NCI-H2196 treated with DMSO at 0.1 percent for 48 hours (cell line): Measurements from ENCODE around the gene KLK10.

Experiments used
- DNase-seq: peaks from one replicate; lab custom pipeline; 2025; ENCODE audit not compliant: unreplicated experiment; lab: John Stamatoyannopoulos, UW

Gene KLK10

GRCh38 chr19:51019544-51019925 is at the start of gene KLK10:
Gene KLK10, minus strand, starts transcription at chr19:51019709. Its CDS starts 579 bp downstream, at chr19:51019130.
- no peak for DNase-seq

- DNase-seq, result no peak
Measured at GRCh38 chr19:51066393-51067186, 47.1 kb upstream of the KLK10 start.

DNA sequence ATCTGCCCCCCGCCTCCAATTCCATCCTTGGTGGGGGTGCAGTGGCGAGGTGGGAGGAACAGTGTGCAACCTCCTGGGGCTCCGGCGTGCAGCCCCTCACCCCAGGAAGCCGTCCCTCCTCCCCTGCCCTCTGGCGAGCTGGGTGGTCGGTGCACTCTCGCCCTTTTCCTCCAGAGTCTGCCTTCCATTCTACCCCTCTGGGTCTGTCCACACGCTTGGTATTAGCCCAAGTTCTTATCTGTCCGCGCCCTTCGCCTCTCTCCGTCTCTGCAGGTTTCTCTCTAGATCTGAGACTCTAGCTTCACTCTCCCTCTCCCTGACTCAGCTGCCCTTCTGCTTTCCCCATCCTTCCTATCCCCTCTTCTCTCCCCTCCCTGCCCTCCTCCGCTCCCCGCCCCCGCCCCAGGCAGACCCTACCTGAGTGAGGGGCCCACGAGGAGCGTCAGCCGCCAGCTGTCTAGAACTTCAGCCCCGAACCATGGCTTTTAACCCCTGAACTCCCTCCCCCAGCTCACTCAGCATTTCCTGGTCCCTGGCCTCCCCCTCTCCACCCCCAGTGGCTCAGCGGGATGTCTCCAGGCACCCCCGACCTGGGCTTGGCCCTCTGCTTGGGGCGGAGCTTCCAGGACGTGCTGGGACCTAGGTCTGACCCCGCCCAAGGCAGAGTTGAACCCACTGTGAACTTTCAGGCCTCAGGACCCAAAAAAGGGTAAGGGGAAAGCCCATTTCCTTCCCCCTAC is 45.9 kb upstream of the KLK10 start:
- no peak for DNase-seq

DNA sequence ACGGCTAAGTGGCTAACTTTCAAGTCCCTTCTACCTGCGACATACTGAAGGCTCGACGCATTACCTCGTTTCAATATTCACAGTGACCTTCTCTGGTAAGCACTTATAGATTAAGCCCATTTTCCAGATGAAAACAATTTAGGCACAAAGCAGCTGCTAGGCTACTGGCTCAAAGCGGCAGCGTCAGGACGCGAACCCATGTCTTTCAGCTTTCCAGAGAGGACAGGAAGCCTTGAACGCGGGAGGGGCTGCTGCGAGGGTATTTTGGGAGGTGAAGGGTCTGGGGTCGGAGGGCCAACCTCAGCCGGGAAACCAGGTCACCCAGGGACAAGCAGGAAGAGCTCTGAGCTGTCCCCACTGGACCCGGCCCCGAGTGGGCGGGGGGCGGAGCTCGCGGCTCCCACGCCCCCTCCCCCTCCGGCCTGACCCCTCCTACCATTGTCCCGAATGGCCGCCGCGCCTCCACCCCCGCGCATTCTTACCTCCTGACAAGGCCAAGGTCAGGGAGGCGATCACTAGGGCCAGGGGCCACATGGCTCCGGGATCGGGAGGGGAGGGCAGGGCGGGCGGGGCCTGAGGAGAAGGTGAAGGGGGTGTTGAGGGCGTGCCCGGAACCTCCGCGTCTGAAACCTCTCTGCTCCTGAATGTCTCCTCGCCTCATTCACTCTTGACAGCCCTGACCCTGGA is 45.2 kb upstream of the KLK10 start, which contains the start of gene KLK13:
Gene KLK13 (minus strand): TSS at position 559 of the 687 bp plus-strand sequence. CDS start 25 bp downstream, at position 534.
- DNase-seq, result no peak

GRCh38 chr19:51063664-51064063 is 44.2 kb upstream of the KLK10 start:
- DNase-seq, result no peak

DNA sequence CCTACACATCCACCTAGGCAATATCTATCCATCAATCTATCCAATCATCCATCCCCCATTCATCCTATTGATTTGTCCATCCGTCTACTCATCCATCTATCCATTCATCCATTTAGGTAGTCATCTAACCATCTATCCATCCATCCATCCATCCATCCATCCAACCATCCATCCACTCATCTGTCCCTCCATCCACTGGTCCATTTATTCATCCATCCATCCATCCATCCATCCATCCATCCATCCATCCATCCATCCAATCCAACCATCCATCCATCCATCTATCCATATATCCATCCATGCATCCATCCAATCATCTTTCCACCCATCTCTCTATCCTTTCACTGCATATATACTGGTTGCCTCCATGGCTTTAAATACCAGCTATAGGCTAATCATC is 41.5 kb upstream of the KLK10 start:
- no peak for DNase-seq

DNA sequence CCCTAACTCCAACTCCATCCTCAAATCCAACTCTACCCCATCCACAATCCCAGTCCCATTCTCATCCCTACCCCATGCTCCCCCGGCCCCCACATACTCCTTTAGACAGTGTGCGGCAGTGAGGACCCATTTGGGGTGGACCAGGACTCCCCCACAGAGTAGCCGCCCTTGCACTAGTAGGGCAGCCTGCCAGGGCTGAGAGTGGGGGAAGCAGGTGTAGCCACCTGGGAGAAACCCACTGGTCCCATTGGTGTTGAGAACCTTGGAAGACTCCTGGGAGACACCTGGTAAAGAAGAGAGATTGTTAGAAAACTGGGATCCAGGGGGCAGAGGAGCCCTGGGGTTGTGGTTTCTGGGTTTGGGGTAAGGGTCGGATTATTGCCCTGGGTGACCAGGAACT is 40.8 kb upstream of the KLK10 start:
- no peak for DNase-seq

GRCh38 chr19:51059715-51060114 is 40.2 kb upstream of the KLK10 start:
- DNase-seq, result no peak

DNA sequence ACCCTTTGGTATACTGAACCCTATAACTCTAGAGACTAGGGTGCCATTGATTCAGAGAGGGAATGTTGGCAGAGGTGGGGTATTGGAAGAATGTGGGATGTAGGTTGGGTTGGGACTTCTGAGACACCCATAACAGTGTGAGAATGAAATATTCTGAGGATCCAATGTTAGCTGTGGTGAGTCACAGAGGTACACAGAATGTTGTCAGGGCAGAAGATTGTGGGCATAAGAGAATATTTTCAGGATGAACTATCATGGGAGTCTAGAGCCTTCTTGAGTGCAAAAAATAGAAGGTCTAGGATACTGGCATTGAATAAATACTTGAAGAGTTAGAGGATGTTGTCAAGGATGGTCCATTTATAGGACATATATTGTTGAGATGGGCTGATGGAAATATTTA is 36.4 kb upstream of the KLK10 start:
- no peak for DNase-seq

DNA sequence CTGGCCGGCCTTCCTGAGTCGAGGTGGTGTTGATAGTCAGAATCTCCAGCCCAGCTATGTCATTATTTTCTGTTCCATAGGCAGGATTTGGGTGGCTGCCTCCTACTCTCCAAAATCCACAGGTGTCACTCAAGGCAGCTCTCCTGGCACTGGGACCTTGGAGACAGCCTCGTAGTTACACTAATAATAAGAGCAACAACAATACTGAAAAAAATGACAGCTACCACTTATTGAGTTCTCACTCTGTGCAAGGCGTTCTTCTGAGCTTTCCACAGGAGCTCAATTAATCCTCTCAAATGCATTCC is 27.5 kb upstream of the KLK10 start:
- no peak for DNase-seq

DNA sequence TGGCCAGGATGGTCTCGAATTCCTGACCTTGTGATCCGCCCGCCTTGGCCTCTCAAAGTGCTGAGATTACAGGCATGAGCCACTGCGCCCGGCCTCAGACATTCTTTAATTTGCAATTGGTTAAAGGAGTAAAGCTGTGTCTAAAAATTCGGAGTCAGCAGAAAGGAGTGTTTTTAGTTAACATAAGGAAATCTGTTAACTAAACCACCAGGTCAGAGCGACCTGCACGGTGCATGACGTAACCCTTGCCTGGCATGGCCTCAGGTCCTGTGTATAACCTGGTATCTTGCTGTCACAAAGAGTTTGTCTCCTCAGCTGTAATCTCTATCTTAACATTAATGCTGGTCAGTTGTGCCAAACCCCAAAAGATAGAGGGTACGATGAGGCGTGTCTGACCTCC is 24.8 kb upstream of the KLK10 start:
- no peak for DNase-seq

DNA sequence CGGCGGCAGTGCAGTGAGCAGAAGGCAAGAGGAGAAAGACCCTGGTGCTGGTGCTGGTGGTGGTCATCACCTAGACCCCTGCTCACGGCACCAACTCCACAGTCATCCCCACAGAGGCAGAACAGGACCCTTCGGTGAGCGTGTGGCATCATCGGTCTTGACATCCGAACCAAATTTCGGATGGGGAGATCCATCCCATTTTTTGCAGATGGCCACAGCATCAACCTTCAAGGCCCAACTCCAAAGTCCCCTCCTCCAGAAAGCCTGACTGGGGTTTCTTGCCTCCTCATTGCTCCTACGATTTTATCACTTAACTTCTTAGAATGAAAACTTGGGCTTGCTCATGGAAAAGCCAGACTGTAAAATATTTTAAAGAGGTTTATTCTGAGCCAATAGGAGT is 24.0 kb upstream of the KLK10 start:
- DNase-seq, result no peak

- DNase-seq, result no peak
Measured at GRCh38 chr19:51040151-51040550, 20.6 kb upstream of the KLK10 start.

DNA sequence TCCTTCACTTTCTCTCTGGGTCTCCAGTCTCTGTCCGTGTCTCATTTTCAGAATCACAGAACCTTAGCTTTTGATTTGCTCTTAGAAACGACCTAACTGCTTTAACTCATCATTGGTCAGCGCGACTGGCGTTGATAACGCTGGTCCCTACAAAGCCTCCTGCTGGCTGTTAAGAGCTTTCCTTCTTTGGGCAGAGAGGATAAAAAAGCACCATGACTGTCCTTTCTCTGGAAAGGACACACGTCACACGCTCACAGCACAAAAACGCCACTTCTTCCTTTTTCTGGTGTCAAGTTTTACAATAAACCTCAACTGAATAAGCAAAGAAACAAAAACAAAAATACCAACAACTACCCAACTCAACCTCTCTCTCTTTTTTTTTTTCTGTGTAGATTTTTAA is 17.0 kb upstream of the KLK10 start:
- DNase-seq, result no peak

GRCh38 chr19:51034704-51035103 is 15.2 kb upstream of the KLK10 start, which contains the start of gene KLK12:
Gene KLK12, minus strand, starts transcription at chr19:51035002. Its CDS starts 381 bp downstream, at chr19:51034621.
- DNase-seq, result no peak

DNA sequence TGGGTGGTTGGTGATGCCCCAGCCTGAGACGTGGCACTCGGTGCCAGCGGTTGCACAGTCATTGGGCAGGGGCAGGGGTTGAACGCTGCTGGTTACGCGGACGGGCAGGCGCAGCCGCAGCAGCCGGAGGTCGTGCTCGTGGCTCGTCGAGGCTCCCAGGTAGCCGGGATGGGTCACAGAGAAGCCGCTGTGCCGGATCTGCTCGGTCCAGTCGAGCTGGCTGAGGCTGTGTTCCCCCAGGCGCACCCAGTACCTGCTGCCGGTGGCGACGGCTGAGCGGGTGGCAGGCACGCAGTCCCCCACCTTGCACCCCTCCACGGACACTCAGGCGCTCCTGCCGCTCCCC is 12.3 kb upstream of the KLK10 start:
- DNase-seq, result no peak

DNA sequence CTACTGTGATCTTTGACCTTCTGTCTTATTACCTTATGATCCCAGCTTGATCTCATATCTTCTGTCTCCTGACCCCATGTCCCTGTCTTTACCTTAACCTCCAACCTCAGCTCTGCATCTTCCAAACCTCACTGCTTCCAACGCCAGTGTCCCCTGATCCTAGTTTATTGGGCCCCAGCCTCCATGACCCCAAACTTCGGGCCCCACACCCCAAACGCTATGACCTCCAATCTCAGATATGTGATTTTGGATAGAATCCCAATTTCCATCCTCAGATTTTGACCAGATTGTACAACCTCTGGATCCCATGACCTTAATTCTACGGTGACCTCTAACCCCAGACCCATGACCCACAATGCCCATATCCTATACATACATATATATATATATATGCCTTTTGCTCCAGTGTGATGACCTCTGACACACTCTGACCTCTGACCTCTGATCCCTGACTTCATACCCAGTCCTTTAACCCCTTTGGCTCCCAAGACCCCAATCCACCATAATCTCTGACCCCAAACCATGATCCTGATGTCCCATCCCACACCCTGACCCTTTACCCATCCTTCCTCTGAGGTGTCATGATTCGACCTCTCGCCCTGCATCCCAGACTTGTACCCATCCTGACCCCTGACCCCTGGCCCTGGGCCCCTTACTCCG is 11.8 kb upstream of the KLK10 start:
- no peak for DNase-seq

DNA sequence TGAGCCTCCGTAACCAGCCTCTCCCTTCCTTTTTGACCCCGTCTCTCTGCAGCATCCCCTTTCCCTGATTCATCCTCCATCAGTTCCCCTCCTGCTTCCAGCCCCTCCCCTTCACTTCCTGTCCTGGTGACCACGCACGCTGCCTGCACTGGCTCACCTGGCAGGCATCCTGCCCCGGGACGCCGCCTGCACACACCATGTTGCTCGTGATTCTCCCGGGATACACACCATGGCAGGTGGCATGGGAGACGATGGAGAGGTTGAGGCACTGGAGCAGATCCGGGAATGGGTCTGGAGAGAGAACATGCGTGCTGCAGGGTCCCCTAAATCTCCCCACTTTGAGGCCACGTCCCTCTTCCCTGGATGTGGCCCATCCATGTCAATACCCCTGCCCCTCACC is 11.1 kb upstream of the KLK10 start:
- DNase-seq, result no peak

GRCh38 chr19:51029718-51030117 is 10.2 kb upstream of the KLK10 start:
- no peak for DNase-seq

GRCh38 chr19:51027873-51028272 is 8.4 kb upstream of the KLK10 start:
- no peak for DNase-seq

GRCh38 chr19:51027126-51027806 is 7.8 kb upstream of the KLK10 start:
- DNase-seq, result no peak
